ENCODE data around the gene DDX3X.
"Not testable (repeated sequence)": the region's sequence is repeated elsewhere in the genome, so short reads cannot be mapped to it uniquely, and the experiment has no call there.

Gene DDX3X

DNA sequence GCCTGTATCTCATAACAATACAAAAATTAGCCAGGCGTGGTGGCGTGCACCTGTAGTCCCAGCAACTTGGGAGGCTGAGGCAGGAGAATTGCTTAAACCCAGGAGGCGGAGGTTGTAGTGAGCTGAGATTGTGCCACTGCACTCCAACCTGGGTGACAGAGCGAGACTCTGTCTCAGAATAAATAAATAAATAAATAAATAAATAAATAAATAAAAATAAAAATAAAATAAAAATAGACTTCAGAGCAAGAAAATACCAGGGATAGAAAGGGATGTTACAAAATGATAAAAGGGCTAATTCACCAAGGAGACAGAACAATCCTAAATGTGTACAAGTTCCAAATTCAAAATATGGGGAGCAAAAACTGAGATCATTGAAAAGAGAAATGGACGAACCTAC is 37.6 kb downstream of the DDX3X start:
- H3K27me3 ChIP-seq (ENCODE audit: control insufficient read depth in 1 of 2, insufficient read depth in 2 of 2, low read length in 2 of 2); H3K4me3 ChIP-seq (ENCODE audit: low read length in 2 of 2); H3K27ac ChIP-seq (ENCODE audit: low read length): not testable (repeated sequence)

DNA sequence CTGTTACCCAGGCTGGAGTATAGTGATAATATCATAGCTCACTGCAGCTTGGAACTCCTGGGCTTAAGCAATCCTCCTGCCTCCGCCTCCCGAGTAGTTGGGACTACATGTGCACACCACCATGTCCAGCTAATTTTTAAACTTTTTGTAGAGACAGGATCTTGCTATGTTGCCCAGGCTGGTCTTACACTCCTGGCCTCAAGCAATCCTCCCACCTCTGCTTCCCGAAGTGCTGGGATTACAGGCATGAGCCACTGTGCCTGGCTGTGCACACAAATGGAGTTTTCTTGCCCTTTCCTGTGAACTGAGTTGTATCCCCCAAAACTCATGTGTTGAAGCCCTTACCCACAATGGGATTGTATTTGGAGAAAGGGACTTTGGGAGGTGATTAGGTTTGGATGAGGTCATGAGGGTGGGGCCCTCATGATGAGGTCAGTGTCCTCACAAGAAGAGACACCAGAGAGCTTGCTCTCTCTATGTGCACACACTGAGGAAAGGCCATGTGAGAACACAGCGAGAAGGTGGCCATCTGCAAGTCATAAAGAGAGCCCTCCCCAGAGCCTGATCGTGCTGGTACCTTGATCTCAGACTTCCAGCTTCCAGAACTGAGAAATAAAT is 40.1 kb downstream of the DDX3X start:
- Histone ChIP-seq H3K9me3 (ENCODE audit: control insufficient read depth in 2 of 2, low read length in 2 of 2) (peaks cover 0 to 1% of the 10 kb centered on the region in 2 donors), H3K36me3 (ENCODE audit: control insufficient read depth in 2 of 2, insufficient read depth in 2 of 2, low read length in 2 of 2) (no peaks in the 10 kb centered on the region), H3K4me1 (ENCODE audit: control insufficient read depth, insufficient read depth, low read length) (no peaks in the 10 kb centered on the region), H3K27ac (ENCODE audit: low read length) (no peak overlapping the region), H3K4me3 (ENCODE audit: low read length in 2 of 2) (no peak overlapping the region), H3K9ac (ENCODE audit: low read length in 2 of 2) (no peak overlapping the region), H3K27me3 (ENCODE audit: control insufficient read depth in 1 of 2, insufficient read depth in 2 of 2, low read length in 2 of 2) (peaks cover 0 to 5% of the 10 kb centered on the region in 2 donors)

More for the DNA sequence above, 37.6 kb downstream of the DDX3X start:
- not testable (repeated sequence) for H3K9me3 ChIP-seq (ENCODE audit: control insufficient read depth in 2 of 2, low read length in 2 of 2); H3K4me1 ChIP-seq (ENCODE audit: control insufficient read depth, insufficient read depth, low read length); H3K9ac ChIP-seq (ENCODE audit: low read length in 2 of 2); H3K36me3 ChIP-seq (ENCODE audit: control insufficient read depth in 2 of 2, insufficient read depth in 2 of 2, low read length in 2 of 2)

DNA sequence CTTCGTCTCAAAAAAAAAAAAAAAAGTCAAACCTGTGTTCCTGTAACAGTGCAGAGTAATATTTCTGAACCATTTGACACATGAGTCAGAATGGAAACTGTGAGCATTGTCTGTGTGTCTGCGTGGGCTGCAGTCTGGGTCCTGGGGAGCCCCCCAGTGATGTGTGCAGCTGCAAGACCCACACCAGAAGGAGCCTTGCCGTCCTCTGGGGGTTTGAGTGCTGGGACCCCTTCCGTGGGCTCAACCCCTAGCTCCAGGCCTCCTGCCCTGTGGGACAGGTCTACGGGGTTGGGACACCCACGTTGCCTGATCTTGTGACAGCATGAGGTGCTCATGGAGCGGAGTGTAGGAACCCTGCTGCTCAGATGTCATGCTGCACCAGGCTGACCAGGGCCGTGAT is 43.7 kb downstream of the DDX3X start:
- H3K4me1 ChIP-seq (ENCODE audit: control insufficient read depth, insufficient read depth, low read length): no peaks in the 10 kb centered on the region
- H3K9ac ChIP-seq (ENCODE audit: low read length in 2 of 2): no peak overlapping the region
- H3K27me3 ChIP-seq (ENCODE audit: control insufficient read depth in 1 of 2, insufficient read depth in 2 of 2, low read length in 2 of 2): peaks cover 0 to 5% of the 10 kb centered on the region in 2 donors
- no peak overlapping the region for H3K27ac ChIP-seq (ENCODE audit: low read length)
- H3K9me3 ChIP-seq (ENCODE audit: control insufficient read depth in 2 of 2, low read length in 2 of 2): no peaks in the 10 kb centered on the region
- no peaks in the 10 kb centered on the region for H3K36me3 ChIP-seq (ENCODE audit: control insufficient read depth in 2 of 2, insufficient read depth in 2 of 2, low read length in 2 of 2)
- no peak overlapping the region for H3K4me3 ChIP-seq (ENCODE audit: low read length in 2 of 2)

DNA sequence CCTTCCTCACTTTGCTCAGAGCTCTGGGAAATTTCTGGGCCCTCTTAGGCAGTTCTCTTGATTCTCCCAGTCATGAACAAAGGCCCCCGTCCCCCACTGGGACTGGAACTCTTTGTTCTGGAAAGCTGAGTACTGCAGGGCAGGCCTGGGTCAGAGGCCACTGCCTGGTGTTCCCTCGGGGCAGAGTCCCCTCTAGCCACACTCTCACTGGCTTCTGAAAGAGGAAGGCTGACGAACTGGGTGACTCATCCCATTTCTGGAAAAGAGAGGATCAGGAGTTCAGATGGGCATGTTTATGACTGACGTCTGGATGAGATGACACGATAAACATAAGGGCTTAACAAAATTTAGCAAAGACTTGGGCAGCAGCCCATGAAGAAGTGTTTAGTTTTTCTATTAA is 47.7 kb downstream of the DDX3X start:
- Histone ChIP-seq H3K27me3 (ENCODE audit: control insufficient read depth in 1 of 2, insufficient read depth in 2 of 2, low read length in 2 of 2) (no peaks in the 10 kb centered on the region), H3K4me1 (ENCODE audit: control insufficient read depth, insufficient read depth, low read length) (no peaks in the 10 kb centered on the region), H3K9me3 (ENCODE audit: control insufficient read depth in 2 of 2, low read length in 2 of 2) (no peaks in the 10 kb centered on the region), H3K27ac (ENCODE audit: low read length) (no peak overlapping the region), H3K36me3 (ENCODE audit: control insufficient read depth in 2 of 2, insufficient read depth in 2 of 2, low read length in 2 of 2) (no peaks in the 10 kb centered on the region), H3K4me3 (ENCODE audit: low read length in 2 of 2) (no peak overlapping the region), H3K9ac (ENCODE audit: low read length in 2 of 2) (no peak overlapping the region)

DNA sequence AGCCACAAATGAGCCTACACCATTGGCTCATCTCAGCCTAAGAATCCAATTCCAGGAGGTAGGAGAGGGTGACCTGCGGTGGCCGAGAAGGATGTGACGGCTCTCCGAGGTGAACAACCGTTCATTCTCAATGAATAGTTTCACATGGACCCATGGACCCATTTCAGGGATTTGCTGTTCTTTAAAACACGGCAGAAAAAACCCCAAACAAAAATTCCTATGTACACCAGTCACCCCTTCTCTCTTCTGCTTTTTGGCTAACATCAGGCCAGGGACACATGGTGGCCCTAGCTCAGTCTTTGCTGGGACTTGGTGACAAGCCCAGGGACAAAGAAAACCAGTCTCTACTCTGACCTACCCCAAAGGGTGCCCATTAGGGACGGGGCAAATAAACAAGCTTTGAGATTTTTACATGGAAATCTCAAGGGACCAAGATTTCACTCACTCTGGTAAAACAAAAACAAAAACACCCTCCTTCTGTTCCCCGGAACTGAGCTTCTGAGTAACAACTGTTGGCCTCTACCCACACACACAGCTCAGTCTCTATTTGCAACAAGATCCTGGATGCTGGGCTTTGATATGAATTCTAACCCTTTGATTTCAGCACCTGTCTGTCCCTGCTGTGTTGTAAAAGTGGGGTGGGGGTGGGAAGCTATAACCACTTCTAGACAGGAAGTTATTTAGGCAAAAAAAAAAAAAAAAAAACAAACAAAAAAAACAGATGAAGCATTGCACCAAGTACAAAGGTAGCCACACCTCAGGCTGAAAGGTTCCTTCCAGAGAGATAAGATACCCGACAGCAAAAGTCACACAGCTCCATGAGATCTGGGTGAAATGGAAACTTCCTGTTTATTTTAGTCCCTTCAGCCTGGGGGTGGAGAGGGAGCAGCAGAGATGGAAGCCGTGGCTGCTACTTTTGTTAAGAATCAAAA is 49.0 kb downstream of the DDX3X start:
- Histone ChIP-seq H3K4me3 (ENCODE audit: low read length in 2 of 2) (no peak overlapping the region), H3K9ac (ENCODE audit: low read length in 2 of 2) (no peak overlapping the region), H3K4me1 (ENCODE audit: control insufficient read depth, insufficient read depth, low read length) (no peaks in the 10 kb centered on the region), H3K27me3 (ENCODE audit: control insufficient read depth in 1 of 2, insufficient read depth in 2 of 2, low read length in 2 of 2) (no peaks in the 10 kb centered on the region), H3K27ac (ENCODE audit: low read length) (no peak overlapping the region), H3K9me3 (ENCODE audit: control insufficient read depth in 2 of 2, low read length in 2 of 2) (no peaks in the 10 kb centered on the region), H3K36me3 (ENCODE audit: control insufficient read depth in 2 of 2, insufficient read depth in 2 of 2, low read length in 2 of 2) (no peaks in the 10 kb centered on the region)

DNA sequence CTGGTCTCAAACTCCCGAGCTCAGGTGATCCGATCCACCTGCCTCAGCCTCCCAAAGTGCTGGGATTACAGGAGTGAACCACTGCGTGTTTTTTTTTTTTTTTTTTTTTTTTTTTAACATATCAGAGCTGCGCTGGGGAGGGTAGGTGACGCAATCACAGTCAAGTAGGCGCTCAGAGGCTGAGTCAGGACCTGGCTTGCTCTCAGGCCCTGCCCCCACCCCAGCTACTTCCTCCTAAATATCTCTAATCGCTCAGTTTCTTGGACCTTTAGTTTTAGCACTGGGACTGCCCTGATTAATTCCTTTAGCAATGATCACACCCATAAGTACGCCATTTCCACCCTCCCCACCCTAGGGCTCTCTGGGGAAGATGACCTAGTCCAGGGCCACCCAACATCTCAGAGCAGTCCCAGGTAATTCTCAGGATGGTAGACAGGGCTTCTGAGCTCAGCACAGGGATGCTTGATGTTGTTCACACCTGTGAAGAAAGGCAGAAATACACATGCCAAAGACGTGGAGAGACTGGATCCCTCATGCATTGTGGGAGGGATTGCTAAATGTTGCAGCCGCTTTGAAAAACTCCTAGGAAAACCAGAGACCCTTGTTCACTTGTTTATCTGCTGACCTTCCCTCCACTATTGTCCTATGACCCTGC is 50.2 kb downstream of the DDX3X start:
- H3K27ac ChIP-seq (ENCODE audit: low read length): no peak overlapping the region
- no peak overlapping the region for H3K4me3 ChIP-seq (ENCODE audit: low read length in 2 of 2)
- H3K4me1 ChIP-seq (ENCODE audit: control insufficient read depth, insufficient read depth, low read length): no peaks in the 10 kb centered on the region
- no peaks in the 10 kb centered on the region for H3K36me3 ChIP-seq (ENCODE audit: control insufficient read depth in 2 of 2, insufficient read depth in 2 of 2, low read length in 2 of 2)
- H3K9me3 ChIP-seq (ENCODE audit: control insufficient read depth in 2 of 2, low read length in 2 of 2): no peaks in the 10 kb centered on the region
- H3K9ac ChIP-seq (ENCODE audit: low read length in 2 of 2): no peak overlapping the region
- H3K27me3 ChIP-seq (ENCODE audit: control insufficient read depth in 1 of 2, insufficient read depth in 2 of 2, low read length in 2 of 2): no peaks in the 10 kb centered on the region

DNA sequence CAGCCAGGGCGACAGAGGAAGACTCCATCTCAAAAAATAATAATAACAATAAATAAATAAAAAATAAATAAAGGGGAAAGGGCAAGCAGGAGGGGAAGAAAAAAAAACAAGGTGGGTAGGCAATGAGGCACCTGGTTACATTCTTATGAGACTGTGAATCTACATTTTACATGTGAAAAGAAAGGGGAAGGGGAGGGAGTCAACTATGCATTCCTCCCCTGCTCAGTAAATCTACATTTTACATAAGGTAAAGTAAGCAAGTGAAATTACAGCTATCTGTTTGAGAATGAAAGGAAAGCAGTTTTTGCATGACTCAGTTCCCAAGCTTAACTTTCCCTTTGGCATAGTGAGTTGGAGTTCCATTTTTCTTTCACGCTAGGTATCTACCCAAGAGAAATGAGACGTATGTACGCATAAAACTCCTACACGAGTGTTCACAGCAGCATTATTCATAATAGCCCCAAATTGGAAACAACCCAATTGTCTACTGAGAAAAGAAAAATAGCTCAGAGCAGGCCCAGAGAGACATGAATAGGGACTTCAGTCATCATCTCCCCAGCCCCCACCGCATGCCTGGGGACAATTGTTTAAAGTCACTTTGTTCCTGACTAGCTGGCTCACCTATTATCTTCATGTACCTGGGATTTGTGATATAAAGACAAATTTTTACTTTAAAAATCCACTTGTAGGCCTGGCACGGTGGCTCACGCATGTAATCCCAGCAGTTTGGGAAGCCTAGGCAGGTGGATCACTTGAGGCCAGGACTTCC is 52.4 kb downstream of the DDX3X start:
- H3K27me3 ChIP-seq (ENCODE audit: control insufficient read depth in 1 of 2, insufficient read depth in 2 of 2, low read length in 2 of 2): peaks cover 0 to 3% of the 10 kb centered on the region in 2 donors
- H3K9me3 ChIP-seq (ENCODE audit: control insufficient read depth in 2 of 2, low read length in 2 of 2): no peaks in the 10 kb centered on the region
- H3K4me3 ChIP-seq (ENCODE audit: low read length in 2 of 2): no peak overlapping the region
- H3K4me1 ChIP-seq (ENCODE audit: control insufficient read depth, insufficient read depth, low read length): no peaks in the 10 kb centered on the region
- no peak overlapping the region for H3K27ac ChIP-seq (ENCODE audit: low read length)
- no peak overlapping the region for H3K9ac ChIP-seq (ENCODE audit: low read length in 2 of 2)
- H3K36me3 ChIP-seq (ENCODE audit: control insufficient read depth in 2 of 2, insufficient read depth in 2 of 2, low read length in 2 of 2): no peaks in the 10 kb centered on the region

DNA sequence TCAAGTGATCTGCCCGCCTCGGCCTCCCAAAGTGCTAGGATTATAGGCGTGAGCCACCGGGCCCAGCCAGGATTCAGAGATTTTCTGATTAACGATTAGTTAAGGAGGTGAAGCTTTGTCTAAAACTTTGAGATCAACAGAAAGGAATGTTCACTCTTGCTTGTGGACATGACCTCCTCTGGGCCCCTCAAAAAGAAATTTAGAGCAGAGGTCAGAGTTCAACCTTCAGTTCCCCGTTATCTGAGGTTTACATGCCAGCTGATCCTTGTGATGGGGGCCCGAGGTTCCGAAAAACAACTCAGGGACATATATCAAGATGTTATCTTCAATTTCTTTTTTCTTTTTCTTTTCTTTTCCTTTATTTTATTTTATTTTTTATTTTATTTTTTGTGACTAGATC is 54.6 kb downstream of the DDX3X start:
- no peaks in the 10 kb centered on the region for H3K4me1 ChIP-seq (ENCODE audit: control insufficient read depth, insufficient read depth, low read length)
- no peak overlapping the region for H3K27ac ChIP-seq (ENCODE audit: low read length)
- H3K9ac ChIP-seq (ENCODE audit: low read length in 2 of 2): no peak overlapping the region
- no peak overlapping the region for H3K4me3 ChIP-seq (ENCODE audit: low read length in 2 of 2)
- H3K27me3 ChIP-seq (ENCODE audit: control insufficient read depth in 1 of 2, insufficient read depth in 2 of 2, low read length in 2 of 2): peaks cover 0 to 3% of the 10 kb centered on the region in 2 donors
- H3K36me3 ChIP-seq (ENCODE audit: control insufficient read depth in 2 of 2, insufficient read depth in 2 of 2, low read length in 2 of 2): no peaks in the 10 kb centered on the region
- H3K9me3 ChIP-seq (ENCODE audit: control insufficient read depth in 2 of 2, low read length in 2 of 2): no peaks in the 10 kb centered on the region

DNA sequence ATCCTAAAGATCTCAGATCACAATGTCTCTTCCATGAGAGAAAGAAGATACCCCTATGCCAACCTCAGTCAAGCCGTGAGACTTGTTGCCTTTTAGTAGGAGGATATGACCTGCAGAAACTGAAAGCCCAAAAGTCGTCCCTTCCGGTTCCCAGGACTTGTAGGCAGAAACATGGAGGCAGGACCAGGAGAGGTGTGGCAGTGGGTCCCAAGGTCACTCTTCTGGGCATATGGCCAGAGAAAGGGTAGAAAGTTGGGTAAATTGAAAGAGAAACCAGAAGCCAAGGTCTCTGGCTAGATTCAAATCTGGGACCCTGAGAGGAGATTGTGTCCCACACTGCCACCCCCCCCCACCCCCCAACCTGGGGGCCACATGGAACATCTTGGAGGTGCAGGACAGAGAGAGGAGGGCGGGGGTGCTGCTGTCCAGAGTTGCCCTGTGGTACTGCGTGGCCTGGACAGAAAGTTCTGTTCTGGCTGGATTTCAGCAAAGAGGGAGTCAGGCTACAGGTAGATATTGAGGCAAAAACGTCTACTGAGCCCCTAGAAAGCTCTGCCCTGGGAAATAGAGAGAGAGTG is 55.4 kb downstream of the DDX3X start:
- no peaks in the 10 kb centered on the region for H3K36me3 ChIP-seq (ENCODE audit: control insufficient read depth in 2 of 2, insufficient read depth in 2 of 2, low read length in 2 of 2)
- peaks cover 0 to 3% of the 10 kb centered on the region in 2 donors for H3K27me3 ChIP-seq (ENCODE audit: control insufficient read depth in 1 of 2, insufficient read depth in 2 of 2, low read length in 2 of 2)
- no peaks in the 10 kb centered on the region for H3K9me3 ChIP-seq (ENCODE audit: control insufficient read depth in 2 of 2, low read length in 2 of 2)
- H3K9ac ChIP-seq (ENCODE audit: low read length in 2 of 2): no peak overlapping the region
- no peaks in the 10 kb centered on the region for H3K4me1 ChIP-seq (ENCODE audit: control insufficient read depth, insufficient read depth, low read length)
- H3K4me3 ChIP-seq (ENCODE audit: low read length in 2 of 2): no peak overlapping the region
- no peak overlapping the region for H3K27ac ChIP-seq (ENCODE audit: low read length)

DNA sequence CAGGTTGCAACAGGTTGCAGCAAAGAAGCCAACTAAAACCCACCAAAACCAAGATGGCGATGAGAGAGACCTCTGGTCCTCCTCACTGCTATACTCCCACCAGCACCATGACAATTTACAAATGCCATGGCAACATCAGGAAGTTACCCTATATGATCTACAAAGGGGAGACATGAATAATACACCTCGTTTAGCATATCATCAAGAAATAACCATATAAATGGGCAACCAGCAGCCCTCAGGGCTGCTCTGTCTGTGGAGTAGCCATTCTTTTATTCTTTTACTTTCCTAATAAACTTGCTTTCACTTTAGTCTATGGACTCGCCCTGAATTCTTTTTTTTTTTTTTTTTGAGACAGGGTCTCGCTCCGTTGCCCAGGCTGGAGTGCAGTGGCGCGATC is 56.6 kb downstream of the DDX3X start:
- not testable (repeated sequence) for H3K27me3 ChIP-seq (ENCODE audit: control insufficient read depth in 1 of 2, insufficient read depth in 2 of 2, low read length in 2 of 2); H3K27ac ChIP-seq (ENCODE audit: low read length); H3K36me3 ChIP-seq (ENCODE audit: control insufficient read depth in 2 of 2, insufficient read depth in 2 of 2, low read length in 2 of 2); H3K4me3 ChIP-seq (ENCODE audit: low read length in 2 of 2); H3K4me1 ChIP-seq (ENCODE audit: control insufficient read depth, insufficient read depth, low read length); H3K9me3 ChIP-seq (ENCODE audit: control insufficient read depth in 2 of 2, low read length in 2 of 2); H3K9ac ChIP-seq (ENCODE audit: low read length in 2 of 2)

Data from stomach smooth muscle (tissue), 2 donors.